ENCODE results near the gene HOXC4. TPM values are rescaled to one million over a fixed set of nuclear protein-coding genes. Genes with fewer than 3 reads are reported as not detected.

Gene HOXC4
- total RNA-seq, 1 experiment from 2014 or later: not detected

GRCh38 chr12:54038284-54038870, 15.3 kb upstream of the HOXC4 start:
- no peak overlapping the region for H2BK12ac ChIP-seq (ENCODE audit: insufficient read length, low read depth, low read length)
- H2AFZ ChIP-seq (ENCODE audit: low read length): no peak overlapping the region
- Mint-ChIP-seq H3K4me1 (peaks cover 3 to 12% of the 10 kb centered on the region in 2 experiments; a peak in 3 of 4 replicates), H3K27me3 (ENCODE audit: low read depth) (peaks cover 99% of the 10 kb centered on the region), H3K36me3 (ENCODE audit: insufficient read depth in 1 of 3, low read depth in 3 of 3) (peaks cover 0 to 6% (median 0%) of the 10 kb centered on the region in 3 experiments; a peak in 2 of 7 replicates), H3K27ac (no peak overlapping the region), H3K9me3 (peaks cover 7 to 8% of the 10 kb centered on the region in 2 experiments; a peak in 3 of 5 replicates), H3K4me3 (no peak overlapping the region)
- H2BK15ac ChIP-seq (ENCODE audit: low read depth, low read length): no peak overlapping the region
- no peak overlapping the region for H3K4ac ChIP-seq (ENCODE audit: low read depth, low read length)
- no peaks in the 10 kb centered on the region for H3K4me1 ChIP-seq (ENCODE audit: insufficient read depth, low read length)
- no peaks in the 10 kb centered on the region for H4K20me1 ChIP-seq (ENCODE audit: control insufficient read depth, insufficient read depth, insufficient read length)
- H3K27me3 ChIP-seq (ENCODE audit: insufficient read depth, low read length): peaks cover 100% of the 10 kb centered on the region
- no peak overlapping the region for H3K9ac ChIP-seq (ENCODE audit: extremely low read depth, insufficient read length, low read length)
- H3K9me3 ChIP-seq (ENCODE audit: control insufficient read depth, low read depth, low read length): no peaks in the 10 kb centered on the region
- H3K18ac ChIP-seq (ENCODE audit: insufficient read length, low read depth, low read length): no peak overlapping the region
- H4K91ac ChIP-seq (ENCODE audit: insufficient read length, low read depth, low read length): no peak overlapping the region
- no peak overlapping the region for H4K5ac ChIP-seq (ENCODE audit: insufficient read length, low read depth, low read length)
- no peak overlapping the region for H3K27ac ChIP-seq (ENCODE audit: insufficient read length, low read depth, low read length)
- H2BK20ac ChIP-seq (ENCODE audit: low read depth, low read length, poor library complexity, severe bottlenecking): no peak overlapping the region
- H3K79me1 ChIP-seq (ENCODE audit: insufficient read depth, low read depth, low read length, poor library complexity, severe bottlenecking): no peaks in the 10 kb centered on the region
- no peak overlapping the region for H2BK5ac ChIP-seq (ENCODE audit: insufficient read length, low read length)
- no peak overlapping the region for H3K14ac ChIP-seq (ENCODE audit: insufficient read depth, low read length)
- H3K23ac ChIP-seq (ENCODE audit: insufficient read length, low read depth, low read length): no peak overlapping the region
- H2AK5ac ChIP-seq (ENCODE audit: insufficient read length, low read length): no peak overlapping the region
- no peak overlapping the region for H3K56ac ChIP-seq (ENCODE audit: insufficient read length, low read depth, low read length)
- H4K8ac ChIP-seq (replicated peaks; ENCODE audit: insufficient read length, low read depth, low read length): no peak overlapping the region
- no peak overlapping the region for H3T11ph ChIP-seq (ENCODE audit: low read length)
- no peak overlapping the region for H2BK120ac ChIP-seq (ENCODE audit: low read depth, low read length, poor library complexity, severe bottlenecking)
- H3K4me2 ChIP-seq (ENCODE audit: insufficient read depth, insufficient read length, low read length): no peak overlapping the region
- no CpG with 5 or more reads among the region's 5 CpGs for WGBS (ENCODE audit: extremely low coverage, insufficient read length, low lambda C conversion rate)
- no peak for TF ChIP-seq CTCF (conservative IDR thresholded peaks at IDR 0.05)
- H3K23me2 ChIP-seq (ENCODE audit: insufficient read length, low read depth, low read length, poor library complexity, severe bottlenecking): no peaks in the 10 kb centered on the region
- H3K79me2 ChIP-seq (ENCODE audit: insufficient read depth, low read length): no peaks in the 10 kb centered on the region
- no peak for DNase-seq

All from H9 (cell line).